ENCODE measurements around the gene LSM4. TPM values are rescaled to one million over a fixed set of nuclear protein-coding genes. Genes with fewer than 3 reads are reported as not detected.

LSM4 gene
- total and polyA plus RNA-seq, 10 of the 15 experiments (the other 5 are each of a cell fraction or from before 2014, with no cell fraction given): 12.6 to 652 (median 217) TPM

DNA sequence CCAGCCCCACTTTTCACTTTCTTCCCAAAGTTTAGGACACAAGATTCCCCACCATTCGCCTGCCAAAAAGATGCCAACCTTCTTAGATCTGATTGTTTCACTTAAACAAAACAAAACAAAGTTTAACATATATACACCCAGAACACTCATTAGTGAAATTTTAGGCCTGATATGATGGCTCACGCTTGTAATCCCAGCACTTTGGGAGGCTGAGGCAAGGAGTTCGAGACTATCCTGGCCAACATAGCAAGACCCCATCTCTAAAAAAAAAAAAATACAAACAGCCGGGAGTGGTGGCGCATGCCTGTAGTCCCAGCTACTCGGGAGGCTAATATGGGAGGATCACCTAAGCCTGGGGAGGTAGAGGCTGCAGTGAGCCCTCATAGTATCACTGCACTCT, 22.4 kb upstream of the LSM4 start:
- DNase-seq (ENCODE audit: low read depth, low spot score) (no peak), ATAC-seq (no peak), FAIRE-seq (no peak)
- Histone ChIP-seq H2AFZ (ENCODE audit: control insufficient read depth, low read depth, low read length) (no peak overlapping the region), H3K9me3 (replicated peaks; ENCODE audit: control insufficient read depth, insufficient read depth, low read length) (no peaks in the 10 kb centered on the region), H3K4me2 (ENCODE audit: control insufficient read depth, insufficient read depth) (no peak overlapping the region), H3K9ac (ENCODE audit: control insufficient read depth, insufficient read depth, low read length) (no peak overlapping the region), H3K4me3 (no peak overlapping the region), H3K36me3 (ENCODE audit: control insufficient read depth in 2 of 2, insufficient read depth in 2 of 2, low read length in 1 of 2) (peaks cover 0 to 10% of the 10 kb centered on the region in 2 experiments; a peak in 1 of 4 replicates), H4K20me1 (ENCODE audit: control insufficient read depth, insufficient read depth) (no peaks in the 10 kb centered on the region), H3K27me3 (replicated peaks in 1 of 2; ENCODE audit: control insufficient read depth in 2 of 2, insufficient read depth in 2 of 2, low read length in 1 of 2) (no peaks in the 10 kb centered on the region), H3K27ac (ENCODE audit: control insufficient read depth, insufficient read depth) (no peak overlapping the region), H3K79me2 (ENCODE audit: control insufficient read depth, insufficient read depth, low read length) (peaks cover 11% of the 10 kb centered on the region), H3K4me1 (ENCODE audit: control insufficient read depth, insufficient read depth, low read length) (peaks cover 9% of the 10 kb centered on the region)
- CTCF ChIA-PET: interaction anchor here (1.4 to 4.2 kb wide), 3 partner anchors 17 to 66 kb away, joined by 4 to 20 read pairs (median 5); no protein-coding TSS in a partner anchor
- POLR2A ChIA-PET: interaction anchor here (0.6 to 1.0 kb wide), 5 partner anchors 21 to 263 kb away, joined by 4 to 9 read pairs (median 4); no protein-coding TSS in a partner anchor
- RAD21 ChIA-PET (ENCODE audit: unreplicated experiment): no interaction called here
- SMC1A ChIA-PET (ENCODE audit: uncharacterized antibody, unreplicated experiment): no interaction called here
- no TSS peak for BruUV-seq (replicated peaks)
- intact Hi-C loops (cut with micrococcal nuclease; ENCODE audit: unreplicated experiment): no loop called here
- TF ChIP-seq, protein P1, sequence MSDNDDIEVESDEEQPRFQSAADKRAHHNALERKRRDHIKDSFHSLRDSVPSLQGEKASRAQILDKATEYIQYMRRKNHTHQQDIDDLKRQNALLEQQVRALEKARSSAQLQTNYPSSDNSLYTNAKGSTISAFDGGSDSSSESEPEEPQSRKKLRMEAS (IDR thresholded peaks at IDR 0.05; ENCODE audit: low read depth, low read length): no peak
- TF ChIP-seq, protein P2, sequence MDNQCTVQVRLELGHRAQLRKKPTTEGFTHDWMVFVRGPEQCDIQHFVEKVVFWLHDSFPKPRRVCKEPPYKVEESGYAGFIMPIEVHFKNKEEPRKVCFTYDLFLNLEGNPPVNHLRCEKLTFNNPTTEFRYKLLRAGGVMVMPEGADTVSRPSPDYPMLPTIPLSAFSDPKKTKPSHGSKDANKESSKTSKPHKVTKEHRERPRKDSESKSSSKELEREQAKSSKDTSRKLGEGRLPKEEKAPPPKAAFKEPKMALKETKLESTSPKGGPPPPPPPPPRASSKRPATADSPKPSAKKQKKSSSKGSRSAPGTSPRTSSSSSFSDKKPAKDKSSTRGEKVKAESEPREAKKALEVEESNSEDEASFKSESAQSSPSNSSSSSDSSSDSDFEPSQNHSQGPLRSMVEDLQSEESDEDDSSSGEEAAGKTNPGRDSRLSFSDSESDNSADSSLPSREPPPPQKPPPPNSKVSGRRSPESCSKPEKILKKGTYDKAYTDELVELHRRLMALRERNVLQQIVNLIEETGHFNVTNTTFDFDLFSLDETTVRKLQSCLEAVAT (IDR thresholded peaks at IDR 0.05): no peak
- TF ChIP-seq, protein P3, sequence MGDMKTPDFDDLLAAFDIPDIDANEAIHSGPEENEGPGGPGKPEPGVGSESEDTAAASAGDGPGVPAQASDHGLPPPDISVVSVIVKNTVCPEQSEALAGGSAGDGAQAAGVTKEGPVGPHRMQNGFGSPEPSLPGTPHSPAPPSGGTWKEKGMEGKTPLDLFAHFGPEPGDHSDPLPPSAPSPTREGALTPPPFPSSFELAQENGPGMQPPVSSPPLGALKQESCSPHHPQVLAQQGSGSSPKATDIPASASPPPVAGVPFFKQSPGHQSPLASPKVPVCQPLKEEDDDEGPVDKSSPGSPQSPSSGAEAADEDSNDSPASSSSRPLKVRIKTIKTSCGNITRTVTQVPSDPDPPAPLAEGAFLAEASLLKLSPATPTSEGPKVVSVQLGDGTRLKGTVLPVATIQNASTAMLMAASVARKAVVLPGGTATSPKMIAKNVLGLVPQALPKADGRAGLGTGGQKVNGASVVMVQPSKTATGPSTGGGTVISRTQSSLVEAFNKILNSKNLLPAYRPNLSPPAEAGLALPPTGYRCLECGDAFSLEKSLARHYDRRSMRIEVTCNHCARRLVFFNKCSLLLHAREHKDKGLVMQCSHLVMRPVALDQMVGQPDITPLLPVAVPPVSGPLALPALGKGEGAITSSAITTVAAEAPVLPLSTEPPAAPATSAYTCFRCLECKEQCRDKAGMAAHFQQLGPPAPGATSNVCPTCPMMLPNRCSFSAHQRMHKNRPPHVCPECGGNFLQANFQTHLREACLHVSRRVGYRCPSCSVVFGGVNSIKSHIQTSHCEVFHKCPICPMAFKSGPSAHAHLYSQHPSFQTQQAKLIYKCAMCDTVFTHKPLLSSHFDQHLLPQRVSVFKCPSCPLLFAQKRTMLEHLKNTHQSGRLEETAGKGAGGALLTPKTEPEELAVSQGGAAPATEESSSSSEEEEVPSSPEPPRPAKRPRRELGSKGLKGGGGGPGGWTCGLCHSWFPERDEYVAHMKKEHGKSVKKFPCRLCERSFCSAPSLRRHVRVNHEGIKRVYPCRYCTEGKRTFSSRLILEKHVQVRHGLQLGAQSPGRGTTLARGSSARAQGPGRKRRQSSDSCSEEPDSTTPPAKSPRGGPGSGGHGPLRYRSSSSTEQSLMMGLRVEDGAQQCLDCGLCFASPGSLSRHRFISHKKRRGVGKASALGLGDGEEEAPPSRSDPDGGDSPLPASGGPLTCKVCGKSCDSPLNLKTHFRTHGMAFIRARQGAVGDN (IDR thresholded peaks at IDR 0.05): no peak
- TF ChIP-seq SPI1 (IDR thresholded peaks at IDR 0.05; ENCODE audit: borderline replicate concordance, insufficient read depth, low read depth, low read length): no peak
- TF ChIP-seq, protein P4, sequence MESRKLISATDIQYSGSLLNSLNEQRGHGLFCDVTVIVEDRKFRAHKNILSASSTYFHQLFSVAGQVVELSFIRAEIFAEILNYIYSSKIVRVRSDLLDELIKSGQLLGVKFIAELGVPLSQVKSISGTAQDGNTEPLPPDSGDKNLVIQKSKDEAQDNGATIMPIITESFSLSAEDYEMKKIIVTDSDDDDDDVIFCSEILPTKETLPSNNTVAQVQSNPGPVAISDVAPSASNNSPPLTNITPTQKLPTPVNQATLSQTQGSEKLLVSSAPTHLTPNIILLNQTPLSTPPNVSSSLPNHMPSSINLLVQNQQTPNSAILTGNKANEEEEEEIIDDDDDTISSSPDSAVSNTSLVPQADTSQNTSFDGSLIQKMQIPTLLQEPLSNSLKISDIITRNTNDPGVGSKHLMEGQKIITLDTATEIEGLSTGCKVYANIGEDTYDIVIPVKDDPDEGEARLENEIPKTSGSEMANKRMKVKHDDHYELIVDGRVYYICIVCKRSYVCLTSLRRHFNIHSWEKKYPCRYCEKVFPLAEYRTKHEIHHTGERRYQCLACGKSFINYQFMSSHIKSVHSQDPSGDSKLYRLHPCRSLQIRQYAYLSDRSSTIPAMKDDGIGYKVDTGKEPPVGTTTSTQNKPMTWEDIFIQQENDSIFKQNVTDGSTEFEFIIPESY (IDR thresholded peaks at IDR 0.05): no peak
- TF ChIP-seq, protein P5, sequence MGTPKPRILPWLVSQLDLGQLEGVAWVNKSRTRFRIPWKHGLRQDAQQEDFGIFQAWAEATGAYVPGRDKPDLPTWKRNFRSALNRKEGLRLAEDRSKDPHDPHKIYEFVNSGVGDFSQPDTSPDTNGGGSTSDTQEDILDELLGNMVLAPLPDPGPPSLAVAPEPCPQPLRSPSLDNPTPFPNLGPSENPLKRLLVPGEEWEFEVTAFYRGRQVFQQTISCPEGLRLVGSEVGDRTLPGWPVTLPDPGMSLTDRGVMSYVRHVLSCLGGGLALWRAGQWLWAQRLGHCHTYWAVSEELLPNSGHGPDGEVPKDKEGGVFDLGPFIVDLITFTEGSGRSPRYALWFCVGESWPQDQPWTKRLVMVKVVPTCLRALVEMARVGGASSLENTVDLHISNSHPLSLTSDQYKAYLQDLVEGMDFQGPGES (IDR thresholded peaks at IDR 0.05): no peak
- TF ChIP-seq, protein P6, sequence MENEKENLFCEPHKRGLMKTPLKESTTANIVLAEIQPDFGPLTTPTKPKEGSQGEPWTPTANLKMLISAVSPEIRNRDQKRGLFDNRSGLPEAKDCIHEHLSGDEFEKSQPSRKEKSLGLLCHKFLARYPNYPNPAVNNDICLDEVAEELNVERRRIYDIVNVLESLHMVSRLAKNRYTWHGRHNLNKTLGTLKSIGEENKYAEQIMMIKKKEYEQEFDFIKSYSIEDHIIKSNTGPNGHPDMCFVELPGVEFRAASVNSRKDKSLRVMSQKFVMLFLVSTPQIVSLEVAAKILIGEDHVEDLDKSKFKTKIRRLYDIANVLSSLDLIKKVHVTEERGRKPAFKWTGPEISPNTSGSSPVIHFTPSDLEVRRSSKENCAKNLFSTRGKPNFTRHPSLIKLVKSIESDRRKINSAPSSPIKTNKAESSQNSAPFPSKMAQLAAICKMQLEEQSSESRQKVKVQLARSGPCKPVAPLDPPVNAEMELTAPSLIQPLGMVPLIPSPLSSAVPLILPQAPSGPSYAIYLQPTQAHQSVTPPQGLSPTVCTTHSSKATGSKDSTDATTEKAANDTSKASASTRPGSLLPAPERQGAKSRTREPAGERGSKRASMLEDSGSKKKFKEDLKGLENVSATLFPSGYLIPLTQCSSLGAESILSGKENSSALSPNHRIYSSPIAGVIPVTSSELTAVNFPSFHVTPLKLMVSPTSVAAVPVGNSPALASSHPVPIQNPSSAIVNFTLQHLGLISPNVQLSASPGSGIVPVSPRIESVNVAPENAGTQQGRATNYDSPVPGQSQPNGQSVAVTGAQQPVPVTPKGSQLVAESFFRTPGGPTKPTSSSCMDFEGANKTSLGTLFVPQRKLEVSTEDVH (IDR thresholded peaks at IDR 0.05; ENCODE audit: low read depth, partially characterized antibody): no peak
- no peak for TF ChIP-seq ZNF24 (IDR thresholded peaks at IDR 0.05)
- no peak for TF ChIP-seq CREB1 (IDR thresholded peaks at IDR 0.05; ENCODE audit: low read depth)
- in situ Hi-C loops (cut with MboI): no loop called here
- WGBS (ENCODE audit: insufficient coverage, insufficient replicate concordance, low lambda C conversion rate, missing lambda C conversion rate): 94% methylated on average over 6 of the region's 6 CpGs
